BJ (cell line): ENCODE results near the gene RALY. TPM values are rescaled to one million over a fixed set of nuclear protein-coding genes. Genes with fewer than 3 reads are reported as not detected.

Source experiments
- CTCF ChIA-PET: fragments of 350-600 bp; formaldehyde crosslinking; extraction: SDS; loops from one replicate; lab custom pipeline; 2021; ENCODE audit warnings: antibody characterized with exemption, inconsistent platforms; lab: Yijun Ruan, JAX
- POLR2A ChIA-PET: fragments of 300-600 bp; sonication (Branson Sonifier 250); formaldehyde crosslinking; extraction: SDS; loops from one replicate; lab custom pipeline; 2021; ENCODE audit warnings: antibody characterized with exemption; lab: Charles Lee
- DNase-seq: peaks from one replicate; pipeline ENCODE4 v3.0.0-alpha.2; 2011; ENCODE audit warnings: low read depth
- H3K27me3 ChIP-seq: 2 replicates; pipeline ENCODE4 v1.6.0; 2011; ENCODE audit warnings: low read length; ENCODE audit not compliant: control insufficient read depth, insufficient read depth
- H3K36me3 ChIP-seq: 2 replicates; pipeline ENCODE4 v1.5.1; 2011; ENCODE audit warnings: low read length; ENCODE audit not compliant: control insufficient read depth, insufficient read depth
- H3K4me3 ChIP-seq: 2 replicates; pipeline ENCODE4 v1.5.1; 2011; ENCODE audit warnings: low read depth, mild to moderate bottlenecking, control low read depth, low read length
- polyA plus RNA-seq: library from polyadenylated mRNA; depleted of rRNA; stranded (reverse); fragments of >200 nt; gene quantifications from 2 replicates; pipeline ENCODE4 v1.2.3, GENCODE V29; 2011
- TF ChIP-seq, protein P1 (sequence below): IDR thresholded peaks from 2 replicates; pipeline ENCODE4 v1.5.1; 2011; ENCODE audit warnings: low read depth, mild to moderate bottlenecking, control low read depth, inconsistent platforms, low read length, moderate library complexity; ENCODE audit not compliant: insufficient read depth

RALY gene
- polyA plus RNA-seq, 1 experiment = 144 TPM

- TF ChIP-seq, protein P1, sequence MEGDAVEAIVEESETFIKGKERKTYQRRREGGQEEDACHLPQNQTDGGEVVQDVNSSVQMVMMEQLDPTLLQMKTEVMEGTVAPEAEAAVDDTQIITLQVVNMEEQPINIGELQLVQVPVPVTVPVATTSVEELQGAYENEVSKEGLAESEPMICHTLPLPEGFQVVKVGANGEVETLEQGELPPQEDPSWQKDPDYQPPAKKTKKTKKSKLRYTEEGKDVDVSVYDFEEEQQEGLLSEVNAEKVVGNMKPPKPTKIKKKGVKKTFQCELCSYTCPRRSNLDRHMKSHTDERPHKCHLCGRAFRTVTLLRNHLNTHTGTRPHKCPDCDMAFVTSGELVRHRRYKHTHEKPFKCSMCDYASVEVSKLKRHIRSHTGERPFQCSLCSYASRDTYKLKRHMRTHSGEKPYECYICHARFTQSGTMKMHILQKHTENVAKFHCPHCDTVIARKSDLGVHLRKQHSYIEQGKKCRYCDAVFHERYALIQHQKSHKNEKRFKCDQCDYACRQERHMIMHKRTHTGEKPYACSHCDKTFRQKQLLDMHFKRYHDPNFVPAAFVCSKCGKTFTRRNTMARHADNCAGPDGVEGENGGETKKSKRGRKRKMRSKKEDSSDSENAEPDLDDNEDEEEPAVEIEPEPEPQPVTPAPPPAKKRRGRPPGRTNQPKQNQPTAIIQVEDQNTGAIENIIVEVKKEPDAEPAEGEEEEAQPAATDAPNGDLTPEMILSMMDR = no peak
- POLR2A ChIA-PET = no interaction called here
- Histone ChIP-seq H3K4me3 (no peak overlapping the region), H3K36me3 (peaks cover 1% of the 10 kb centered on the region; the same call in 1 of the 2 replicates), H3K27me3 (no peaks in the 10 kb centered on the region)
- DNase-seq = no peak
- CTCF ChIA-PET = interaction anchor here (1.0 kb wide), 1 partner anchor 14 kb away, joined by 3 read pairs; no protein-coding TSS in a partner anchor
These were observed 19.8 kb downstream of the RALY start for GRCh38 chr20:34013554-34013953.

DNA sequence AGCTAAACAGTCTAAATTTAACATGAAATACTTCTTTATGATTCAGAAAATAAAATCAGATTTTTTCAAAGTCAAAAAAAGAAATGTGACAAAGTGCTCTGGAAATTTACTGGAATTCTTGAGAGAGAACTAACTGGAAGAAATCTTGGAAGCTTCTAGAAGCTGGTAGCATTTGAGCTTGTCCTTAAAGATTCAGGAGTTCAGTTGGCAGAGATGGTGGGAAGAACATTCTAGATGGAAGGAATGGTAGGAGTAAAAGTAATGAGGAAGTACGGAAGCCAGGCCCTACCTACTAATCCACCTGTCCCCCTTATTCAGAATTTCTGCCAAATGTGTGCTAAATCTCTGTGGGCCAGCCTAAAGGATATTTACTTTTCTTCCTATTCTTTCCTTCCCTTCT is 21.2 kb downstream of the RALY start:
- ChIA-PET CTCF (no interaction called here), POLR2A (no interaction called here)
- Histone ChIP-seq H3K36me3 (peaks cover 1% of the 10 kb centered on the region; the same call in 1 of the 2 replicates), H3K4me3 (no peak overlapping the region), H3K27me3 (no peaks in the 10 kb centered on the region)
- DNase-seq = no peak
- TF ChIP-seq, protein P1 = no peak

GRCh38 chr20:34015401-34016335 is 22.0 kb downstream of the RALY start:
- TF ChIP-seq, protein P1 = no peak
- Histone ChIP-seq H3K4me3 (no peak overlapping the region), H3K36me3 (peaks cover 1% of the 10 kb centered on the region; the same call in 1 of the 2 replicates), H3K27me3 (no peaks in the 10 kb centered on the region)
- ChIA-PET CTCF (no interaction called here), POLR2A (no interaction called here)
- no peak for DNase-seq

DNA sequence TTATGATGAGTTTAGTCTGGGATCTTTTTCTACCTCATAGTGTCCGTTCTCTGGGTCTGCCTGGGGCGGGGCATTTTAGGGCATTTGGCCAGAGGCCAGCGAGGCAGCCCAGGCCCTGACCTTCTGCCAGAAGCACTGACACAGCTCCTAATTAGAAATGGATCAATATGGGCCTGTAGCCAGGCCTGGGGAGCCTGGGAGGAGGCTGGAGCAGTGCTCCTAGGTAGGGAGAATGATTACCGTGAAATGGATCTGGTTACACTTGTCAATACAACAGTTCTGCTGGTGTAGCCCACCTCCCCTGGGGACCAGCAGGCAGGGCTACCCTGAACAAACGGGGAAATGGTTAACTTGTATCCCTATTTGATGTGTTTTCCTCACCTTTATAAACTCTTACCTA is 23.0 kb downstream of the RALY start:
- POLR2A ChIA-PET = no interaction called here
- Histone ChIP-seq H3K27me3 (no peaks in the 10 kb centered on the region), H3K4me3 (no peak overlapping the region), H3K36me3 (peaks cover 1% of the 10 kb centered on the region; the same call in 1 of the 2 replicates)
- TF ChIP-seq, protein P1 = no peak
- CTCF ChIA-PET = no interaction called here
- DNase-seq = no peak

- ChIA-PET POLR2A (no interaction called here), CTCF (no interaction called here)
- Histone ChIP-seq H3K4me3 (no peak overlapping the region), H3K36me3 (no peaks in the 10 kb centered on the region), H3K27me3 (no peaks in the 10 kb centered on the region)
- DNase-seq = peak; percentile 57
- TF ChIP-seq, protein P1 = no peak
These were observed 23.9 kb downstream of the RALY start for GRCh38 chr20:34017610-34018009.
